ENCODE results near the gene SAPCD2. TPM values are rescaled to one million over a fixed set of nuclear protein-coding genes. Genes with fewer than 3 reads are reported as not detected.

Gene SAPCD2
- total and polyA plus RNA-seq, 2 of the 8 experiments (the other 6 are each of a cell fraction or from before 2014, with no cell fraction given): 12.7 to 32.1 TPM

DNA sequence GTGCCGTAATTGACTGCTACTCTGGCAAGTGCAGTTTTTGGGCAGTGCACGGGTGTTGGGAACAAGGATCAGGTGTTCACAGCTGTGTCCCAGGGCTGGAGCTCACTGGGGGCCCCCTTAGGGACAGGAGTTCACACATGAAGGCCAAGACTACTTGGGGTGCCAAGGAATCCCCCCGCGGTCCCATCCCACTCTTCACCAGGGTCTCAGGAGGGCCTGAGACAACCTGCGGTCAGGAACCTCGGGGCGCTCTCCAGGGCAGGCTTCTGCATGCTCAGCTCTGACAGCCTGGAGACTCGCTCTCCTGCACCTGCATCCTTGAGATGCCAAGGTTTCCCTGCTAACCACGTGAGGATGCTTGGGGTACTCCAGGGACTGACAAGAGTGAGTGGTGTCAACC, 14.2 kb upstream of the SAPCD2 start (continued):
- TF ChIP-seq POLR2AphosphoS5 (IDR thresholded peaks at IDR 0.05; ENCODE audit: low read depth, low read length): no peak
- TF ChIP-seq SIRT6 (IDR thresholded peaks at IDR 0.05; ENCODE audit: low read length): no peak
- no peak for TF ChIP-seq SIX5 (IDR thresholded peaks at IDR 0.05; ENCODE audit: low read depth, low read length)
- TF ChIP-seq TEAD4 (IDR thresholded peaks at IDR 0.05; ENCODE audit: low read depth, low read length): no peak
